HepG2 (cell line): Measurements from ENCODE around the gene RABGAP1. TPM values are rescaled to one million over a fixed set of nuclear protein-coding genes. Genes with fewer than 3 reads are reported as not detected.

Experiments
- ATAC-seq: fragments of 200-7000 bp; cut with Tn5 transposase; 3 replicates; pipeline ENCODE4 v1.9.1; 2020; ENCODE audit warnings: mild to moderate bottlenecking, moderate library complexity
- BruUV-seq: library from RNA; stranded (reverse); fragments of 400-500 nt; replicated peaks from 2 replicates; lab custom pipeline; 2021; lab: Mats Ljungman, UMichigan
- CTCF ChIA-PET: fragments of 300-600 bp; formaldehyde crosslinking; extraction: SDS; loops from one replicate; lab custom pipeline; 2021; ENCODE audit warnings: low total read pairs, inconsistent platforms, low intra/inter-chr PET ratio; lab: Yijun Ruan, JAX
- POLR2A ChIA-PET: fragments of 350-600 bp; sonication (Branson Sonifier 250); formaldehyde crosslinking; loops from one replicate; lab custom pipeline; 2020; ENCODE audit warnings: antibody characterized with exemption, inconsistent platforms; lab: Yijun Ruan, JAX
- DNase-seq: peaks from one replicate; pipeline ENCODE4 v3.0.0-alpha.2; 2015; ENCODE audit warnings: low spot score
- FAIRE-seq: peaks from 3 replicates; lab custom pipeline; 2011; peaks lifted over from hg19 to GRCh38; lab: Jason Lieb, UNC
- H2AFZ ChIP-seq: one replicate; pipeline ENCODE4 v1.6.1; 2011; ENCODE audit warnings: low read length, inconsistent platforms
- H3K27ac ChIP-seq: fragments of 300-600 bp; 3 replicates; pipeline ENCODE4 v1.8.0; 2011; ENCODE audit warnings: mixed run types, mild to moderate bottlenecking, mixed read lengths, low read length, inconsistent platforms; ENCODE audit not compliant: insufficient read depth; ENCODE audit errors: extremely low read length
- H3K27me3 ChIP-seq, 2 experiments: fragments of 200-600 bp in 1 of 2; 2 replicates in 1 of 2; 3 replicates in 1 of 2; pipeline versions ENCODE4 v1.6.0 to v1.8.0; 2011; ENCODE audit warnings: low read length in 2 of 2, mild to moderate bottlenecking in 2 of 2, moderate library complexity in 2 of 2, inconsistent platforms in 1 of 2; ENCODE audit not compliant: insufficient read depth in 2 of 2, control insufficient read depth in 1 of 2
- H3K36me3 ChIP-seq, 2 experiments: fragments of 200-600 bp in 1 of 2; replicated peaks in 1 of 2; 2 replicates in 1 of 2; 3 replicates in 1 of 2; pipeline versions ENCODE4 v1.5.1 to v1.8.0; 2011; ENCODE audit warnings: low read length in 2 of 2, inconsistent platforms in 1 of 2; ENCODE audit not compliant: insufficient read depth in 2 of 2, control insufficient read depth in 1 of 2
- H3K4me1 ChIP-seq: 2 replicates; pipeline ENCODE4 v1.5.1; 2012; ENCODE audit warnings: low read length, inconsistent platforms; ENCODE audit not compliant: insufficient read depth
- H3K4me2 ChIP-seq: 2 replicates; pipeline ENCODE4 v1.6.0; 2011; ENCODE audit warnings: low read depth, low read length, inconsistent platforms
- H3K4me3 ChIP-seq, 3 experiments: fragments of 200-600 bp in 1 of 3; sonication (generic), shearing (Covaris generic) in 1 of 3; replicated peaks in 1 of 3; 2 replicates each; pipeline ENCODE4 v1.5.1; 2011 to 2016; ENCODE audit warnings: low read length in 3 of 3, inconsistent platforms in 2 of 3, low read depth in 2 of 3, mild to moderate bottlenecking in 2 of 3, control low read depth in 1 of 3, mixed read lengths in 1 of 3; ENCODE audit not compliant: insufficient read depth in 1 of 3
- H3K79me2 ChIP-seq: one replicate; pipeline ENCODE4 v1.6.1; 2011; ENCODE audit warnings: low read length, inconsistent platforms; ENCODE audit not compliant: insufficient read depth
- H3K9ac ChIP-seq: 2 replicates; pipeline ENCODE4 v1.6.0; 2011; ENCODE audit warnings: mild to moderate bottlenecking, low read depth, low read length, inconsistent platforms; ENCODE audit not compliant: insufficient read depth
- H3K9me3 ChIP-seq: 2 replicates; pipeline ENCODE4 v1.5.1; 2012; ENCODE audit warnings: mild to moderate bottlenecking, low read length
- H4K20me1 ChIP-seq: 2 replicates; pipeline ENCODE4 v1.6.0; 2011; ENCODE audit warnings: inconsistent platforms, mild to moderate bottlenecking, low read length, moderate library complexity; ENCODE audit not compliant: insufficient read depth
- CC2D1A ChIP-seq: sonication (generic); formaldehyde crosslinking; IDR thresholded peaks from 2 replicates; pipeline ENCODE4 v1.8.1; 2023; ENCODE audit warnings: mild to moderate bottlenecking, missing genetic modification reagents
- DDIT3 ChIP-seq: sonication (generic); formaldehyde crosslinking; IDR thresholded peaks from 2 replicates; pipeline ENCODE4 v1.4.0; 2020; ENCODE audit warnings: mild to moderate bottlenecking, missing genetic modification reagents
- IRF9 ChIP-seq: sonication (generic); formaldehyde crosslinking; IDR thresholded peaks from 2 replicates; pipeline ENCODE4 v1.8.0; 2022; ENCODE audit warnings: missing genetic modification reagents, mild to moderate bottlenecking, borderline replicate concordance
- KLF12 ChIP-seq: sonication (generic); formaldehyde crosslinking; IDR thresholded peaks from 2 replicates; pipeline ENCODE4 v1.4.0; 2020; ENCODE audit warnings: missing genetic modification reagents, borderline replicate concordance
- KLF16 ChIP-seq, 2 experiments: sonication (generic) in 1 of 2; formaldehyde crosslinking in 1 of 2; IDR thresholded peaks; 2 replicates each; pipeline versions ENCODE4 v1.6.1 to v1.8.0; 2016 to 2023; ENCODE audit warnings: missing genetic modification reagents in 2 of 2, missing compliant biosample characterization in 1 of 2
- NCOA1 ChIP-seq: sonication (generic); formaldehyde crosslinking; IDR thresholded peaks from 2 replicates; pipeline ENCODE4 v1.9.0; 2021; ENCODE audit warnings: missing genetic modification reagents
- PAXIP1 ChIP-seq: sonication (generic); formaldehyde crosslinking; conservative IDR thresholded peaks from 2 replicates; pipeline ENCODE4 v1.4.0; 2020; ENCODE audit warnings: mild to moderate bottlenecking, missing genetic modification reagents, moderate library complexity
- SMARCE1 ChIP-seq: fragments of 450-650 bp; IDR thresholded peaks from 2 replicates; pipeline ENCODE4 v1.6.1; 2017; ENCODE audit warnings: borderline replicate concordance
- ZBTB4 ChIP-seq: sonication (generic); formaldehyde crosslinking; IDR thresholded peaks from 2 replicates; pipeline ENCODE4 v1.4.0; 2020; ENCODE audit warnings: missing genetic modification reagents, mild to moderate bottlenecking, borderline replicate concordance
- ZSCAN31 ChIP-seq: sonication (generic); formaldehyde crosslinking; IDR thresholded peaks from 2 replicates; pipeline ENCODE4 v1.5.0; 2020; ENCODE audit warnings: low read depth, mild to moderate bottlenecking, missing genetic modification reagents
- WGBS: methylation state at CpG from one replicate; pipeline ENCODE4 v1.1.6; 2017; ENCODE audit warnings: low lambda C conversion rate; 5-methylcytosine and 5-hydroxymethylcytosine counted together
- in situ Hi-C: cut with HindIII; loops from 2 replicates; pipeline ENCODE4 v1.10.0; 2017; ENCODE audit warnings: low pct_unique_long_range_greater_than_20kb; ENCODE audit not compliant: extremely low pct_ligation_motif_present
- intact Hi-C: fragments of 100-400 bp; cut with micrococcal nuclease; formaldehyde crosslinking; loops from one replicate; pipeline ENCODE4 v1.10.0; 2022; ENCODE audit not compliant: unreplicated experiment
- polyA plus RNA-seq, 8 experiments: library from polyadenylated mRNA; depleted of rRNA in 3 of 8; stranded (reverse) in 7 of 8; unstranded in 1 of 8; fragments of >200 nt; fragmentation: Illumina TruSeq in 4 of 8; extraction: Trizol in 4 of 8; gene quantifications; 2 replicates each; pipeline versions ENCODE4 v1.2.1 to v1.2.3, GENCODE V29; 2011 to 2016; ENCODE audit warnings: low read depth in 4 of 8, missing spikeins in 1 of 8, mixed read lengths in 1 of 8; ENCODE audit not compliant: insufficient read depth in 1 of 8
- total RNA-seq, 5 experiments: library from RNA; depleted of rRNA; stranded (reverse); fragments of >200 nt; fragmentation: Illumina TruSeq; extraction: Trizol; gene quantifications; 2 replicates each; pipeline ENCODE4 v1.2.3, GENCODE V29; 2016; ENCODE audit warnings: low read depth in 1 of 5

RABGAP1 gene
- total and polyA plus RNA-seq, 2 of the 13 experiments (the other 11 are each of a cell fraction or from before 2014, with no cell fraction given), result 19.1 to 19.3 TPM

- Histone ChIP-seq H2AFZ (no peak overlapping the region), H3K27me3 (no peaks in the 10 kb centered on the region), H3K4me3 (no peak overlapping the region), H3K4me1 (peaks cover 15% of the 10 kb centered on the region), H3K36me3 (peaks cover 1 to 42% of the 10 kb centered on the region in 2 experiments; a peak in 4 of 5 replicates), H3K9ac (no peak overlapping the region), H3K9me3 (no peaks in the 10 kb centered on the region), H3K79me2 (peaks cover 49% of the 10 kb centered on the region), H4K20me1 (peaks cover 5% of the 10 kb centered on the region; the same call in 1 of the 2 replicates), H3K4me2 (no peak overlapping the region), H3K27ac (no peak overlapping the region)
- DNase-seq (no peak), FAIRE-seq (no peak), ATAC-seq (no peak)
- intact Hi-C loops, result no loop called here
- in situ Hi-C loops, result no loop called here
- WGBS, result 97% methylated on average over 1 of the region's 1 CpG
- ChIA-PET CTCF (no interaction called here), POLR2A (interaction anchor here (1.5 kb wide), 1 partner anchor 43 kb away, joined by 6 read pairs; the partner anchor contains the start of gene RABGAP1)
- TF ChIP-seq CC2D1A (CRISPR knock-in tag), result no peak
- TF ChIP-seq DDIT3 (CRISPR knock-in tag), result no peak
- TF ChIP-seq IRF9 (CRISPR knock-in tag), result no peak
- no peak for TF ChIP-seq KLF16 (CRISPR knock-in tag; IDR thresholded peaks at IDR 0.05)
- TF ChIP-seq PAXIP1 (CRISPR knock-in tag), result no peak
- no peak for TF ChIP-seq ZBTB4 (CRISPR knock-in tag)
- no peak for TF ChIP-seq NCOA1 (CRISPR knock-in tag)
- TF ChIP-seq ZSCAN31, result no peak
- TF ChIP-seq KLF12, result no peak
- TF ChIP-seq SMARCE1, result no peak
- no TSS peak for BruUV-seq
These were observed 42.9 kb upstream of the RABGAP1 start for GRCh38 chr9:122897969-122898368.
